HG03060 (cell line): Measurements from ENCODE around the gene NAPB.
A peak's percentile ranks its signal among the peaks of the same experiment; 100 is the strongest.

Experiments
- ATAC-seq: cut with Tn5 transposase; IDR thresholded peaks from one replicate; pipeline ENCODE4 v1.9.1; 2021; ENCODE audit warnings: low read depth, moderate number of reproducible peaks; ENCODE audit not compliant: unreplicated experiment

The NAPB gene

DNA sequence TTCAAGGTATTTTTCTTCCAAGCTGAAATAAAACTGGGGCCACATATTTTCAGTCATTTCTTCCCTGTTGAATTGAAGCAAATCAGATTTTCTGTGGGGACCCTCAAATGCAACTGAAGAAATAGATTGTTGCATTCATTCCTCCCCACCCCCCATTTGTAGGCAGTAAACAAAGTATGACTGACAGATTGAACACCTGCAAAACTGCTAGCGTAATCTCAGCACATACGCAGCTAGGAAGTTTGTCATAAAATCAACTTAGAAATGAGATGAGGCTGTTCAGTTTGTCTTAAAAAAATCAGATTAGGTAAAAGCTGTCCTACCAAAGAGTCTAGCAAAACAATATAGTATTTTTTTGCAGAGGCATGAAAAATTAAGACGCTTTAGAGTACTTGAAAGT, 50.4 kb downstream of the NAPB start:
- ATAC-seq = no peak

DNA sequence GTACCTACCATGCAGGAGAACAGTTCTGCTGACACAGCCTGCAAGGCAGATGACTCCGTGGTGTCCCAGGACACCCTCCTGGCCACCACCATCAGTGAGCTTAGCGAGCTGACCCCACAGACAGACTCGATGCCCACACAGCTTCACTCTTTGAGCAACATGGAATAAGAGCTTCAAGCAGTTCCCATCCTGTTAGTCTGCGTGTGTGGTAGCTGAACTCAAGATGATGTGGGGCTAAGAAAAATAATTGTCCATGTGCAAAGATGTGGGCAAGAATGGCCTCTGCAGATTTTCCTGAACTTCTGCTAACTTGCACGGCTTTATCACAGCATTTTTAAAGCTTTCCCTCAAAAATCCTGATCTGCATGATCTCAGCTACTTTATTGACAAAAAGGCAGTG, 51.0 kb downstream of the NAPB start:
- ATAC-seq = no peak

DNA sequence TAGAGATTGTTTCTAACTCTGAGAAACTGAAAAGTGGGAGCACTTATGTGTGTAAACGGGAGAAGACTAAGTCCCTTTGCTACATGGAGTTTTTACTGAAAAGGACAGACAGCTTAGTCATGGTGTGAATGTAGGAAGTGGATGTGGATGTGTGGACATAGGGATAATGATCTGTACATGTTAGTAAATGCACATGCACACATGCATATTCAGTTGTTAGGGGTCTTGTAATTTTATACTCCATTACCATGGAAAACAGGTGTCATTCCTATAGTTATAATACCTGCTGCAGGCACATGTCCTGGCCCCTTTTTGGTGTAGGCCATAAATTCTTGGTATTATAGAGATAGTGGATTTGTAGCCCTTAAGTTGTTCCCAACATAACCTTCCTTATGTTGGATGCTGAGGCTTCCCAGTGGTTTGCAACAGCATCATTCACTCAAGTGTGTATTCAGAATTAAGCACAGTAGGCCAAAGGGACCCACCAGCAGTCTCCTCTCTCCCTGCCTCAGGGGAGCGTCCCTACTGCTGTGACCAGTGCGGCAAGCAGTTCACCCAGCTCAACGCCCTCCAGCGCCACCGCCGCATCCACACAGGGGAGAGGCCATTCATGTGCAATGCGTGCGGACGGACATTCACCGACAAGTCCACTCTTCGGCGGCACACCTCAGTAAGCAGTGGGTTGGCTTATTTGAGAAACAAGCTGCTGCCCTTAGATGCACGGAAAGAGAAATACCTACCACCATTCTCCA, 52.0 kb downstream of the NAPB start:
- ATAC-seq = no peak

DNA sequence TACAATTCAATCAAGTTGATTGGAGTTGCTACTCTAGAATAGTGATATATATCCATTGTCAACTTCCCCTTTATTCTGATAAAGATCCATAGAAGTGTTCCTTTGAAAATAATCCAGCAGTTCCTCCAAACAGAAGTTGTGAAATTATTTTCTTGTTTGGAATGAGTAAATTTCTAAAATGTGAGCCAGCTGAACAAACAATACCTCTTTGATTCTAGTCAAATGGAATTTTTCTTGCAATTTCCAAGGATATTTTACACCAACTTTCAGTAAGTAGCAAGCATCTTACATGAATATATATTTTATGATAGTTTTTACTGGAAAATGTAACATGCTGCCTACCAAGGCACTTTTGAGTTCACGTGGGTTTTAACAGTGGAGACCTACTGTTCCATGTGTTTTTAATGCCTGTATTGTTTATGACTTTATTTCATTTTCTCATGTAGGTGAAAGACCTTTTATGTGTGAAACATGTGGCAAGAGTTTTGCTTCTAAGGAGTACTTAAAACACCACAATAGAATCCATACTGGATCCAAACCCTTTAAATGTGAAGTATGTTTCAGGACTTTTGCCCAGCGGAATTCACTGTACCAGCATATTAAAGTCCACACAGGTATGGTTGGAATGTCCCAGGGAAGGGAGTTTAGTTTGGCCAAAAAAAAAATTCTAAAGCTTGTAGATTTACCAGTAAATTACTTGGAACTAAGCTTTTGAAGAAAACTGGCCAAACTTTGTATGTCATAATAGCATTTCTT, 52.8 kb downstream of the NAPB start:
- ATAC-seq = no peak

DNA sequence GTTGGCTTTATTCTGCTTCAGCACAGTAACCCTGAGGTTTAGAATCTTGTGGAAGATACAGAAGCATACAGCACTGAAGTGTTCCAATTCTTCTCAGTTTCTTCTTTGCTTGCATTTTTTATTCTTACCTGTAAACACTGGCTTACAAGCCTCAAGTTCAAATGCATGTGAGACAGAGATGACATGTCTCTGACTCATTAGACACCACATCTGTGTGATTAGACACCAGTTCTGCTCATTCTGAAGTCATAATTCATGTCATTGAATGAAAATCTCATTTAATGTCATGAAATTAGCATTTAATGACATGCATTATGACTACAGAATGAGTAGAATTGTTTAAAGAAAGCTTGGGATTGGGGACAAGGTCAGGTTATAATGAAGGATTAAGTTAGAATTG, 53.5 kb downstream of the NAPB start:
- no peak for ATAC-seq

DNA sequence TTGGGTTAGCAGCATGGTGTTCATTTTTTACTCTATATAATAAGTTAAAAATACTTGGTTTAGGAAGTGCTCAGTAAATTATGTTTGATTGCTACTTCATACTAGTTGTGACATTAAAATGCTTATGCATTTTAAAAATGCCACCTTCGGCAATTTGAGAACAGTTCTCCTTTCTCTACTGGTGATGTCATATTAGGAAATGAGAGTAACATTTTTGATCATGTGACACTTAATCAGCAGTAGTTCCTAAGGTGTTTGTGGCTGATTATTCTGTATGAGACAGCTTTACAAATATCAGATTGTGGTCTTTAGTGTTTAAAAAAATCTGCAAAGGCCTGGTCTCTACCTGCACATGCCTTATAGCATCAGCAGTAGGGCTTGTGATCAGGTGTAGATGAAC, 54.9 kb downstream of the NAPB start:
- no peak for ATAC-seq

DNA sequence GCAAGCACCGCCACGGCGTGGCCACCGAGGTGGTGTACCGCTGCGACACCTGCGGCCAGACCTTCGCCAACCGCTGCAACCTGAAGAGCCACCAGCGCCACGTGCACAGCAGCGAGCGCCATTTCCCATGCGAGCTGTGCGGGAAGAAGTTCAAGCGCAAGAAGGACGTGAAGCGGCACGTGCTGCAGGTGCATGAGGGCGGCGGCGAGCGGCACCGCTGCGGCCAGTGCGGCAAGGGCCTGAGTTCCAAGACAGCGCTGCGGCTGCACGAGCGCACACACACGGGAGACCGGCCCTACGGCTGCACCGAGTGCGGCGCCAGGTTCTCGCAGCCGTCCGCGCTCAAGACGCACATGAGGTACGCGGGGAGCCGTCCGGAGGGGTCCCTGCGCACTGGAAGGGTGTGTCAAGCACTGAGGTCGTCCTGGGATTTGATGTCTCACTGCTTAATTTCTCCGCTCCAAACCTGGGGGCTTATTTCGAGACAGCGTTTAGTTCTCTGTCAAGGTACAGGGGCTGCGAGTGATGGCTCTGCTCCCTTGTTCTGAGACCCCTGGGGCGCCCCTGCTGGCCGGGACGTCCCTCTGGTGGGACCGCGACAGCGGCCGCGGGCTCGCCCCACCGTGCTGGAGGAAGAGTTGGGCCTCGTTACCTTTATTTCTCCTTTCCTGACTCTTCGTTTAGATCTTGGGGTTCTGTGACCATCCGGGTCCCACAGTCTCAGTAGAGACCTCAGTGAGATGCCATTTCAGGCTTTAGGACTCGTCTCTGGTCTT, 55.7 kb downstream of the NAPB start:
- ATAC-seq = no peak

DNA sequence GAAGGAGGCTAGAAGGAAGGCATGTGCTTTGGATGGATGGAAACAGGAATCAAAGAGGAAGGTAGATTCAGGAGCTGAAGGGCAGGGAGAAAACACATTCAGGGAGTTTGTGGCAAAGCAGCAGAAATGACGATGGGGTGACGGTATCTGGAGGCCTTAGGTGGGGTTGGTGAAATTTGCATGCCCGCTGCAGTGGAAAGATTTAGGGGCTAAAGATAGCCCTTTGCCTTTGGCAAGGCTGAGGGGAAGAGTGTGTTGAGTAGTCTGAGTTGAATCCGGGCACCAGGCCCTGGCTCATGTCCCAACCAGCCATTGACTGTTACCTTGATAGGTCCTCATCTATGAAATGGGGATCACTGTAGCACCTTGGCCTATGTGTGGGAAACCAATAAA, 58.0 kb downstream of the NAPB start:
- no peak for ATAC-seq

DNA sequence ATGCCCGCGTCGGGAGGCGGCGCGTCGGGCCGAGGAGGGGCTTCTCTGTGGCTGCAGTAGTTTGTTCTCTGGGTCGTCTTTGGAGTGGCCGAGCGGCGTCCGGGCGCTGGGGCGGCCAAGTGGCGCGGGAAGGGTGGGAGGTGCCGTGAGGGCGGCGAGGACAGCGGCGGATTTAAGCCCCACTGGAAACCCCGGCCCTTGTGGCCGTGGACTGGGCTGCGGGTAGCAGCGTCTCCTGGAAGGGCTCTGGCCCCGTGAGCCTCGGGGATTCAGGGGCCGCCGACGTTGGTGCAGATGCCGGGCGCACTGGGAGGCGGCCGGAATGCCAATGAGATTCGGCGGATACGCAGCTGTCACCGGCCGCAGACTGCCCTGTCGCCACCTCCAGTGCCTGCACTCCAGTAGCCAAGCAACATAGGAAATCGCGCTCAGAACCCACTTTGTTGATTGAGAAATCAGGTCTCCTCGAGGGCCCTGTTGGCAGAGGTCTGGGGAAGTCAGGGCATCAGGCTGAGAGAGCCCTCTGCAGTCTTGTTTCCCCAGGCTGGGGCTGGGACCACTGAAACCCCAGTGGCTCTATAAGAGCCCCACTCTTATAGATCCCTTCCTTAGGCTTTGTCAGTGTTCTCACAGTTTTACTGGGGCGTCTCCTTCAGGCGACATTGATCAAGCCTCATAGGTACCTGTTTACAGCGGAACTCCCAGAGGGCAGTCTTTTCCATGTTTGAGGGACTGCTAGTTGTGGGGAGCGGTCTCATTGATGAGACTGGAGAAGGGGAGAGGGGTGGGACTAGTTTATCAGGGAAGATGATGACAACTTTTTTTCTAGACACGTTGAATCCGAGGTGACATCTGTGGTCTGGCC, 58.7 kb downstream of the NAPB start:
- ATAC-seq = no peak

DNA sequence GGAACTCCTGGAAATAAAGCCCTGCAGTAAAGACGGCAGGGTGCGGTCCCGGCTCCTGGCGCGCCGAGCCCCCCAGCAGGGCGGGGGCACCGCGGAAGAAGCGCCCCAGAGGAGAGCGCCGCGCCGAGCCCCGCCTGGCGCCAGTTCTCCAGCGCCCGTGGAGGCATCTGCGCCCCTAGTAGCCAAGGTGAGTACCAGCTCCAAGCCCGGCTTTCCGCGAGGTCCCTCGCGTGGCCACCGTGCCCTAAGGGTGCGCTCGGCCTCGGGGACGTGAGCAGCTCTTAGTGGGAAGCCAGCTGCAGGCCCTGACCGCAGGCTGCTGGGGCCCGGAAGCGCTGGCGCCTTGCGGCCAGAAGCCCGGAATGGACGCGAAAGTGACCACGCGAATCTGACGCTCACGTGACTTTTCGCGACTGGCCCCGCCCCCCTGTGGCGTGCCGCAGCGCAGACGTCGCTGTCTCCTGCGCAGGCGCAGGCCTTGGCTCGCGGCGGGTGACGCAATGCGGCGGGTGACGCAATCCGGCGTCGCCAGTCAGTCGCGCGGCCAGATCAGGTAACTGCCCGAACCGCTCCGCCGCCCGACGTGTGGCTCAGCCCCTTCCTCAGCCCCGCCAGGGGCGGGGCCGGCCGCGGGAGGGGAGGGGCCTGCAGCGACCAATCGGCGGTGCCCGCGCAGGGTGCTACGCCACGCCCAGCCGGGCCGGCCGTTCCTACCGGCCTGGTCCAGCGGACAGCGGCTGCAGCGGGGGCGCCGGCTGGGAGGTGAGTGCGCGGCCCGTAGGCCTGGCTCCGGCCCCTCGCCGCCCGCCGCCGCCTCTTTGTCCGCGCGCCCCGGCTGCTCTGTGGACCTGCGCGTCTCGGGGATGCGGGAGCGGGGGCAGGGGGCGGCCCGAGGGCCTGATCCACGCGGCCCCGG, 59.6 kb downstream of the NAPB start, which contains the start of gene GZF1:
GZF1 (plus strand) TSS at position 707 of the 916 bp plus-strand sequence. CDS start 2,202 bp downstream, outside the sequence.
- ATAC-seq = peak; percentile 42

DNA sequence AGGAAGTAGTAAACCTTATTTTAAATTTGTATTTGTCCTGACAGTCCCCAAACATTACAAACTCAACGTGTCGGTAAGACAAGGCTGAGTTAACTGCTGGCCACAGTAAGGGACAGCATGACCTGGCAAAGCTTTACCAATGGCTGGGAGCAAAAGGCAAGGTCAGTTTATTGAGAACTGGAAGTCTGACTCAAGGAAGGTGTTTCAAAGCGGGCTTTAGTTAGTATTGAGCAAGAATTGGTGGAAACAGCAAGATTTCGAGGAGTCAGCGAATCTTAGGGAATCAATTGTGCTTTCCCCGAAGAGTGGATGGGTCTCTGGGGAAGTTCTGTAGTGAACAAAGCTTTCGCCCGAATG, 60.2 kb downstream of the NAPB start:
- ATAC-seq = no peak

DNA sequence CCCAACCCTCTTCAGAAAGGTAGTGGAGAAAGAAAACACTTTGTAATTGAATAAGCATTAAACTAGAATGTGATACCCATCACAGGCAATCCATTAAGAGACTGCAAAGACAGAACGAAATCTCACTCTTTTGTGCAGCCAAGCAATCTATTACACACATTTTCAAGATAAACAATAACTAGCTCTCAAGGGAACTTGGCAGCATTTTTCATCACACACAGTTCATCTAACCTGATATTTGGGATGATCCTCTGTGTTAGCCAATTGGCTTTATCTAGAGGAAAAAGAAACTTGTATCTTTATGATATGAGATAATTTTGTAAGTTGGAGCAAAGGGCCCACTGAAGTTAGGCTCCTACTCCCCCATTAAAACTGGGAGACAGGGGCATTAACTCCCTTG, 60.8 kb downstream of the NAPB start:
- no peak for ATAC-seq

DNA sequence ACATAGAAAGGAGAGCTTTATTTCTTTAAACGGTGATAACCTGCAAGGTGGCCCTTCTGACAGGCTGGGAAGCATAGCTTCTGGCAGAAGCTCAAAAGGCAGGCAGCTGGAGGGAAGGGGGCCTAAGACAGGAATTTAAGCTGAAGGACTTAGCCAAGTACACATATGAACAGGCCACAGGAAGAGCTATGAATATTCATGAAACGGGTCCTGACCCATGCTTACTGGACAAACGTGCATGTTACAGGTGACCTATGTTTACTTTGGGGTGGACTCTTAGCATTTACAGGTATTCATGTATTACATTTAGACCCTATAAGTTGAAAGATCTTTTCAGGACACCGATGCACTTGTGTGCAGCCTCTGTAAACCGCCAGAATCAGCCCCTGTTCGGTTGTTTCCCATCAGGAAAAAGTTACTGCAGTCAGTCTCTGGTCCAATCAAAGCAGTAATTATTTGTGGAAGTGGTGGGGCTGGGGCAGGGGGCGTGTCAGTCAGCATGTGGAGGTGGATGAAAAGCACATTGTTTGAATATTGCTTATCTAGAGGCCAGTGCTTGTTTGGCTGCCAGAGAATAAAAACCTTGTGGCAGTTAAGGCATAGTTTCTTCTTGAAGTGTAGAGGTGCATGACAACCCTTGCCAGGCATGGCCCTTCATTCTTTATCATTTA, 62.2 kb downstream of the NAPB start:
- no peak for ATAC-seq

DNA sequence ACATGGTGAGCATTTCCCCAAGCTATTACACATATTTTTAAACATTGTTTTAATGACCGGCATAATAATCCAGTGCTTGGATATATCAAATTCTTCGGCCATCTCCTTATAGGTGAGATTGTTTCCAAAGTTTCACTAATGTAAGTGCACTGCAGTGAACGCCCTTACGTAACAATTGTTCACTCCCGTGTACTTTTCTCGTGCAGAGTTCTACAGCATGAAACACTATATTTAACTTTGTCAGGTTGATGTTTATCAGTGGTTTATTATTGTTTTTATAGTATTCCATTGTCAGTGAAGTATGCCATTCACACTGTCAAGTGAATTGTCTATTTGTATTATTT, 62.8 kb downstream of the NAPB start:
- no peak for ATAC-seq

DNA sequence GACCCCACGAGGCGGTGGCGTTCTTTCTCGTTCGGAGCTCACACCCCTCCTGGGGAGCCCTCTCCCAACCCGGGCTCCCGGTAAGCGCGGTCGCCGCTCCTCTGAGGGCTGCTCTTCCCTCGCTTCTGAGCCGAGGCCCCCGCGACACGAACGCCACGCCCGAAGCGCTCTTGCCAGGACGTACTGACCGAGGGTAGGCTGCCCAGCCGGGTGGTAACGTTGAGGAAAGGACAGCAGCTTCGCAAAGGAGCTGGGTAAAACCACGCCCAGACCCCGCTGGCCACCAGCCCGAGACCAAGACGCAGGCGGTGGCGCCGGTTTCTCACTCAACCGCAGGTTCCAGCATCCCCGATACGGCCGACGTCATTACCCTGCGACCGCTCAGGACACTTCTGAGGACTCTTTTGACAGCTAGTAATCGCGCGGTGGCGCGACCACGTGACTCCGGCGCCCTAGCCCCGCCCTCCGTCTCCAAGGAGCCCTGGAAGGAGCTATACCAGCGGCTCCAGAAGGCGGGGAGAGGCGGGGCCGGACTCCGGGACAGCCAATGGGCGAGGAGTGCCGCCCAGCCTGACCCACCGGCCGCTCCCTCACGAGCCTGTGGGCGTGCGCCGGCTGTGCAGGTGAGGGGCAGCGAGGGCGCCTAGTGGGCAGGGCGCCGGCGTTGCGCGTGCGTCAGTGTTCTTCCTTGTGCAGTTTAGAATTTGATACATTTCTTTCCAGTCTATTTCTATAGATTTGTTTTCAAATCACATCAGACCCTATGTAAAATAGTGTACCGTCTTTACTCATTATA, 63.3 kb downstream of the NAPB start:
- peak; percentile 37 for ATAC-seq

DNA sequence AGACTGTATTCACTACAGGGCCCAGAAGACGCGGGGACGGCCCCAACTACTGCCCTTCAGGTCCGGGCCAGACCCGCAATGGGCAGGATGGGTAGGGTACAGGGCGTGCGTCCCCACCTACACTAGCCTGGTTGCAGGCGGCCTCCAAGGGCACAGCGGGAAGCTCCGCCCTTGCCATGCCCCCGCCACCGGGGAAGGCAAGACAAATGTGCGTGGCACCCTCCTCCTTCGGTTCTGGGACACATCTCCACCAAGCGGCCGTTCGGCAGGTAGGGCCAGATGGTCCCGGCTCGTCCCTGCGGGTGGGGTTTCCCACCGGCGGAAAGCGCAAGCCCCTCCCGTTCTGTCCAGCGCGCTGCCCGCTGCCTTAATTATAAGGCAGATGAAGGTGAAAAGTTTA, 65.1 kb downstream of the NAPB start:
- ATAC-seq = no peak

DNA sequence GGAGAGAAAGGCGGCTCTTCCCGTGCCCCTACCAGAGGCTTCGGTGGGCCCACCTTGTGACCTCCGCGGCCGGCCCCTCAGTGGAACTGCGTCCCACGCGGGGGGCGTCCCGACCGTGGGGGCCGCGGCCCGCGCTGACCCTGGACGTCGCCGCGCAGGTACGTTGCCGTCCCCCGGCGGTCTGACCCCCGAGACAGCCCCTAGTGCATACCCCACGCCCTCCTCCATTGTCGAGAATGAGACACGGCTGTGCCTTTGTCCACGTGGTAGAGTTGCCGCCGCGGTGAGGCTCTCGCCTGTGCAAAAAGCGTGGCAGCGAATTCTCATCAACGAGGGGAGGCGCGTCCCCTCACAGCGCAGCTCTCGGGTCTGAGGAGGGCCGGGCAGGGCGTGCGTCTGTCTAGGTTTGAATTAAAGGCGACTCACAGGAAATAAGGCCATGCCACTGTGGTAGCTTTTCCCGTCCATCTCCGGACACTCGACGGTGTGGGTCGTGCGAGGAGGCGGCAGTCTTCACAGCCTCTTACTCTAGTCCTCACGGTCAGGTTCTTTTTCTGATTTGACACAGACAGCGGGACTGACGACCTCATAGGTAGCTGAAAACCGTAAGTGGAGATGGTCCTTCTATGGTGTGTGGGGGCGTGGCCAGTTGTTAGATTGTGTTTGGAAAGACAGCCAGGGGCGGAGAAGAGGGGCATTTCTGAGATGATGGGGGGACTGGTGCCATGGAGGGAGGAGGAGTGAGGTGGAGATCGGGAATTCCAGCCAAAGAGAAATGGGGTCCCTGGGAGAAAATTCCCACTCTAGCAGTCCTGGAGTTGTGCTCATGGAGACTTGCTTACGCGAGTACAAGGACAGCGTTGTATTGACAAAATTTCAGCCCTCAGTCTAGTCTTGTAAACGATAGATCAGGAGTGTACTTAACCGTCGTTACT, 70.1 kb downstream of the NAPB start:
- peak; percentile 12 for ATAC-seq
